Measurements from ENCODE around the gene SNX27. TPM values are rescaled to one million over a fixed set of nuclear protein-coding genes. Genes with fewer than 3 reads are reported as not detected.

The SNX27 gene
- total RNA-seq (9.2 TPM), polyA plus RNA-seq (6.5 TPM)
- long read RNA-seq, donor 1: 0 reads
- long read RNA-seq, donor 2: 0 reads
- long read RNA-seq, donor 3, full-length matches to known transcripts: 2 of 2 reads
- long read RNA-seq, donor 3, partial matches to known transcripts: 0 of 2 reads
- long read RNA-seq, donor 3, other reads (novel, unspliced or antisense): 0 of 2 reads
- long read RNA-seq, donor 4, full-length matches to known transcripts: 1 of 1 reads
- long read RNA-seq, donor 4, partial matches to known transcripts: 0 of 1 reads
- long read RNA-seq, donor 4, other reads (novel, unspliced or antisense): 0 of 1 reads
- long read RNA-seq, donor 5: 0 reads
- long read RNA-seq, donor 6, full-length matches to known transcripts: 2 of 2 reads
- long read RNA-seq, donor 6, partial matches to known transcripts: 0 of 2 reads
- long read RNA-seq, donor 6, other reads (novel, unspliced or antisense): 0 of 2 reads
- long read RNA-seq, donor 7: 0 reads
- long read RNA-seq, donor 8: 0 reads
- long read RNA-seq, donor 9, full-length matches to known transcripts: 1 of 10 reads
- long read RNA-seq, donor 9, partial matches to known transcripts: 9 of 10 reads
- long read RNA-seq, donor 9, other reads (novel, unspliced or antisense): 0 of 10 reads
- long read RNA-seq, donor 10, full-length matches to known transcripts: 2 of 2 reads
- long read RNA-seq, donor 10, partial matches to known transcripts: 0 of 2 reads
- long read RNA-seq, donor 10, other reads (novel, unspliced or antisense): 0 of 2 reads

DNA sequence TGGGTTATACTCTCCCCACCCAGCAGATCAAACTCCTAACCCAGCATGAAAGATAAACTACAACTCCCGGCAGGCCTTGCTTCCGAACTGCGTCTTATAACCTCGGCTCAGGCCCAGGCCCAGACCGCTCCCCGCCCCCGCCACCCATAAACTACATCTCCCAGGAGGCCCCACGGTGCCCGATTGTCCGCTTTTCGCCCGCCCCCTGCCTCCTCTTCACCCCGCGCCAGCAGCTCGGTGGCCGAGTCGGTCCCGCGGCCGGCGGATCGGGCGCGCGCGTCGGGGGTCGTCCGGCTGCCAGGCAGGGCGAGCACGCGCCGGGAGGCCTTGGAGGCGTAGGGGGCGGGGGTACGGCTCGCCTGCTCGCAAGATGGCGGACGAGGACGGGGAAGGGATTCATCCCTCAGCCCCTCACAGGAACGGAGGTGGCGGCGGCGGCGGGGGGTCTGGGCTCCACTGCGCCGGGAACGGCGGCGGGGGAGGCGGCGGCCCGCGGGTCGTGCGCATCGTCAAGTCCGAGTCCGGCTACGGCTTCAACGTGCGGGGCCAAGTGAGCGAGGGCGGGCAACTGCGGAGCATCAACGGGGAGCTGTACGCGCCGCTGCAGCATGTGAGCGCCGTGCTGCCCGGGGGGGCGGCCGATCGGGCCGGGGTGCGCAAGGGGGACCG lies at the start of gene SNX27:
SNX27 (plus strand) TSS at position 219 of the 669 bp plus-strand sequence; CDS start at position 371, 152 bp downstream.
- DNase-seq (ENCODE audit: low read depth in 6 of 9, low spot score in 9 of 9): peak; percentile 90 to 97 (median 91)
- under 1% methylated on average over 79 of the region's 79 CpGs for WGBS
- H3K27ac ChIP-seq (ENCODE audit: low read depth in 1 of 2, low read length in 1 of 2): peak within 1 kb of the TSS; percentile 16 to 91
- H3K4me3 ChIP-seq (ENCODE audit: low read length in 2 of 2): peak within 1 kb of the TSS; percentile 61 to 79
- H3K4me1 ChIP-seq (ENCODE audit: control insufficient read depth in 2 of 2, insufficient read depth in 2 of 2, low read length in 2 of 2): peaks cover 5 to 12% of the 10 kb centered on the region in 2 donors
- no peaks in the 10 kb centered on the region for H3K36me3 ChIP-seq (ENCODE audit: control insufficient read depth in 2 of 2, insufficient read depth in 2 of 2, low read length in 1 of 2)
- H3K27me3 ChIP-seq (ENCODE audit: control insufficient read depth in 2 of 2, insufficient read depth in 1 of 2, low read length in 1 of 2): peaks cover 0 to 9% of the 10 kb centered on the region in 2 donors
- no peaks in the 10 kb centered on the region for H3K9me3 ChIP-seq (ENCODE audit: control insufficient read depth in 2 of 2, insufficient read depth in 1 of 2, low read length in 1 of 2)

DNA sequence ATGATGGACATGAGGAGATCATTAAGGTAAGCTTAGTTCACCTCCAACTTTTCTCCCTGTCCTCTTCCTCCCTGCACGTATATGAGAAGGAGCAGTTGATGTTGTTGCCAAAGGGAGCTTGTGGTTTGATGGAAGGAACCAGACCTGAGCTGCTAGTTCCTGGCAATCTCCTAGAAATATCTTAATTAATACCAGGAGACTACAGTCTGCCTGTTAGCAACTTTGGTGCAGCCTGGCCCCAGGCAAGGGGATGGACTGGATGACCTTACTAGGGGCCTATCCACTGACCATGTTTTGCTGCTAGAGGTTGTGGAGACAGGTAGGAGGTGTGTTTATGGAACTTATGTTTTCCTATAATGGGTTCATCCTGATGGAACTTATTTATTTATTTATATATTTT lies 49.2 kb upstream of the SNX27 start:
- Histone ChIP-seq H3K27me3 (ENCODE audit: control insufficient read depth in 2 of 2, insufficient read depth in 1 of 2, low read length in 1 of 2) (peaks cover 0 to 2% of the 10 kb centered on the region in 2 donors), H3K36me3 (ENCODE audit: control insufficient read depth in 2 of 2, insufficient read depth in 2 of 2, low read length in 1 of 2) (no peaks in the 10 kb centered on the region), H3K9me3 (ENCODE audit: control insufficient read depth in 2 of 2, insufficient read depth in 1 of 2, low read length in 1 of 2) (no peaks in the 10 kb centered on the region), H3K4me1 (ENCODE audit: control insufficient read depth in 2 of 2, insufficient read depth in 2 of 2, low read length in 2 of 2) (no peaks in the 10 kb centered on the region), H3K27ac (ENCODE audit: low read depth in 1 of 2, low read length in 1 of 2) (no peak overlapping the region), H3K4me3 (ENCODE audit: low read length in 2 of 2) (no peak overlapping the region)
- WGBS: 92% methylated on average over 1 of the region's 1 CpG
- no peak for DNase-seq (ENCODE audit: low read depth in 6 of 9, low spot score in 9 of 9)

- Histone ChIP-seq H3K9me3 (ENCODE audit: control insufficient read depth in 2 of 2, insufficient read depth in 1 of 2, low read length in 1 of 2) (no peaks in the 10 kb centered on the region), H3K4me3 (ENCODE audit: low read length in 2 of 2) (no peak overlapping the region), H3K27me3 (ENCODE audit: control insufficient read depth in 2 of 2, insufficient read depth in 1 of 2, low read length in 1 of 2) (peaks cover 0 to 2% of the 10 kb centered on the region in 2 donors), H3K36me3 (ENCODE audit: control insufficient read depth in 2 of 2, insufficient read depth in 2 of 2, low read length in 1 of 2) (no peaks in the 10 kb centered on the region), H3K4me1 (ENCODE audit: control insufficient read depth in 2 of 2, insufficient read depth in 2 of 2, low read length in 2 of 2) (no peaks in the 10 kb centered on the region), H3K27ac (ENCODE audit: low read depth in 1 of 2, low read length in 1 of 2) (no peak overlapping the region)
- 98% methylated on average over 2 of the region's 2 CpGs for WGBS
- no peak for DNase-seq (ENCODE audit: low read depth in 6 of 9, low spot score in 9 of 9)
These were observed 48.5 kb upstream of the SNX27 start for GRCh38 chr1:151563376-151563775.

DNA sequence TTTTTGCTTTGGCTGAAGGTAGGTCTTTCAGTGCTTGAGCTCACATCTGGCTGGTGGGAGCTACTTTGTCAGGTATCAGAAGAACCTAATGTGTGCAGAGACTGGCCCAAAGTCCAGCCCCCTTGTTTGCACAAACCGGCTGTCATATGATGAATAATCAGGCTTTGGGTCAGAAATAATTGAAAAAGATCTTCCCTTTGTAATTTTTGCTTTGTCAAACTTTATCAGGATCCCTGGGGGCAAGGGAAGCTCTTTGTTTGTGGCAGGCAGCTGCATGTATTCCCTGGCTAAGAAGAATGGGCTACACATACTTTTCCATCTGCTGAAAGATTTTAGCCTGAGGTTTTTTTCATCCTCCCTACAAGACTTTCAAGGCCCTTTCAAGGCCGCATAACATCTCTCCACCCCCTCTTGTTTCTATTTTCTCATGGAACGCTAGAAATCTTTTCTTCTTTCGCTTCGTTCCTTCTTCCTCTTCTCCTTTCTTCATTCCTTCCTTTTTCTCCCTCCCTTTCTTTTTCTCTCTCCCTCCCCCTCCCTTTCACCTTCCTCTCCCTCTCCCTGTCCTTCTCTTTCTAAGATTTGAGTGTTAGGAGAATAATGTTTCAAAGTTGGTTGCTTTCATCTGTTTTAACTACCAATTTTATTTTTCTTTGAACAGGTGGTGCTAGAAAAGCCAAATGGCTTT lies 46.2 kb upstream of the SNX27 start:
- no peak overlapping the region for H3K4me3 ChIP-seq (ENCODE audit: low read length in 2 of 2)
- 91% methylated on average over 5 of the region's 5 CpGs for WGBS

GRCh38 chr1:151568626-151569088 lies 43.2 kb upstream of the SNX27 start:
- 89% methylated on average over 3 of the region's 3 CpGs for WGBS
- Histone ChIP-seq H3K4me3 (ENCODE audit: low read length in 2 of 2) (no peak overlapping the region), H3K27me3 (ENCODE audit: control insufficient read depth in 2 of 2, insufficient read depth in 1 of 2, low read length in 1 of 2) (no peaks in the 10 kb centered on the region), H3K27ac (ENCODE audit: low read depth in 1 of 2, low read length in 1 of 2) (no peak overlapping the region), H3K4me1 (ENCODE audit: control insufficient read depth in 2 of 2, insufficient read depth in 2 of 2, low read length in 2 of 2) (no peaks in the 10 kb centered on the region), H3K36me3 (ENCODE audit: control insufficient read depth in 2 of 2, insufficient read depth in 2 of 2, low read length in 1 of 2) (no peaks in the 10 kb centered on the region), H3K9me3 (ENCODE audit: control insufficient read depth in 2 of 2, insufficient read depth in 1 of 2, low read length in 1 of 2) (no peaks in the 10 kb centered on the region)
- DNase-seq (ENCODE audit: low read depth in 6 of 9, low spot score in 9 of 9): no peak

More for the DNA sequence above, 46.2 kb upstream of the SNX27 start:
- H3K27me3 ChIP-seq (ENCODE audit: control insufficient read depth in 2 of 2, insufficient read depth in 1 of 2, low read length in 1 of 2): peaks cover 0 to 2% of the 10 kb centered on the region in 2 donors
- no peak overlapping the region for H3K27ac ChIP-seq (ENCODE audit: low read depth in 1 of 2, low read length in 1 of 2)
- DNase-seq (ENCODE audit: low read depth in 6 of 9, low spot score in 9 of 9): no peak
- no peaks in the 10 kb centered on the region for H3K9me3 ChIP-seq (ENCODE audit: control insufficient read depth in 2 of 2, insufficient read depth in 1 of 2, low read length in 1 of 2)
- H3K36me3 ChIP-seq (ENCODE audit: control insufficient read depth in 2 of 2, insufficient read depth in 2 of 2, low read length in 1 of 2): no peaks in the 10 kb centered on the region
- no peaks in the 10 kb centered on the region for H3K4me1 ChIP-seq (ENCODE audit: control insufficient read depth in 2 of 2, insufficient read depth in 2 of 2, low read length in 2 of 2)

- H3K9me3 ChIP-seq (ENCODE audit: control insufficient read depth in 2 of 2, insufficient read depth in 1 of 2, low read length in 1 of 2): no peaks in the 10 kb centered on the region
- 82% methylated on average over 1 of the region's 1 CpG for WGBS
- no peak overlapping the region for H3K27ac ChIP-seq (ENCODE audit: low read depth in 1 of 2, low read length in 1 of 2)
- H3K36me3 ChIP-seq (ENCODE audit: control insufficient read depth in 2 of 2, insufficient read depth in 2 of 2, low read length in 1 of 2): no peaks in the 10 kb centered on the region
- H3K4me1 ChIP-seq (ENCODE audit: control insufficient read depth in 2 of 2, insufficient read depth in 2 of 2, low read length in 2 of 2): no peaks in the 10 kb centered on the region
- DNase-seq (ENCODE audit: low read depth in 6 of 9, low spot score in 9 of 9): no peak
- H3K4me3 ChIP-seq (ENCODE audit: low read length in 2 of 2): no peak overlapping the region
- no peaks in the 10 kb centered on the region for H3K27me3 ChIP-seq (ENCODE audit: control insufficient read depth in 2 of 2, insufficient read depth in 1 of 2, low read length in 1 of 2)
These were observed 41.0 kb upstream of the SNX27 start for GRCh38 chr1:151570819-151571218.

- Histone ChIP-seq H3K4me3 (ENCODE audit: low read length in 2 of 2) (no peak overlapping the region), H3K36me3 (ENCODE audit: control insufficient read depth in 2 of 2, insufficient read depth in 2 of 2, low read length in 1 of 2) (peaks cover 0 to 3% of the 10 kb centered on the region in 2 donors), H3K27ac (ENCODE audit: low read depth in 1 of 2, low read length in 1 of 2) (no peak overlapping the region), H3K27me3 (ENCODE audit: control insufficient read depth in 2 of 2, insufficient read depth in 1 of 2, low read length in 1 of 2) (no peaks in the 10 kb centered on the region), H3K9me3 (ENCODE audit: control insufficient read depth in 2 of 2, insufficient read depth in 1 of 2, low read length in 1 of 2) (no peaks in the 10 kb centered on the region), H3K4me1 (ENCODE audit: control insufficient read depth in 2 of 2, insufficient read depth in 2 of 2, low read length in 2 of 2) (no peaks in the 10 kb centered on the region)
- DNase-seq (ENCODE audit: low read depth in 6 of 9, low spot score in 9 of 9): no peak
- WGBS: 96% methylated on average over 12 of the region's 12 CpGs
These were observed 37.0 kb upstream of the SNX27 start for GRCh38 chr1:151574575-151575529.

DNA sequence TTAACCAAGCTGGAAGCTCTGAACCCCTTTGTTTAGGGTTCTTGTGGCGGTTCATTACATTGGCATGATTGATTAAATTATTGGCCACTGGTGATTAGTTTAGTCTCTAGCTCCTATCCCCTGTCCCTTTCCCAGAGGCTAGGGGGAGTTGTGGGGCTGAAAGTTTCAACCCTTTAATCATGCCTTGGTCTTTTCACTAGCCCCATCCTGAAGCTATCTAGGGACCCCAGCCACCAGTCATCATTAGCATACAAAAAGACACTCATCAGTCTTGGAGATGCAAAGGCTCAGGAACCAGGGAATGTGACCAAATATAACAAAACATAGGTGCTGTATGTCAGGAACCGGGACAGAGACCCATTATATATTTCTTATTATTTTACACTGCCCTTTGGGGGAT lies 34.7 kb upstream of the SNX27 start:
- H3K4me1 ChIP-seq (ENCODE audit: control insufficient read depth in 2 of 2, insufficient read depth in 2 of 2, low read length in 2 of 2): no peaks in the 10 kb centered on the region
- 97% methylated on average over 2 of the region's 2 CpGs for WGBS
- no peak overlapping the region for H3K27ac ChIP-seq (ENCODE audit: low read depth in 1 of 2, low read length in 1 of 2)
- no peak overlapping the region for H3K4me3 ChIP-seq (ENCODE audit: low read length in 2 of 2)
- peaks cover 0 to 3% of the 10 kb centered on the region in 2 donors for H3K36me3 ChIP-seq (ENCODE audit: control insufficient read depth in 2 of 2, insufficient read depth in 2 of 2, low read length in 1 of 2)
- H3K27me3 ChIP-seq (ENCODE audit: control insufficient read depth in 2 of 2, insufficient read depth in 1 of 2, low read length in 1 of 2): no peaks in the 10 kb centered on the region
- no peak for DNase-seq (ENCODE audit: low read depth in 6 of 9, low spot score in 9 of 9)
- H3K9me3 ChIP-seq (ENCODE audit: control insufficient read depth in 2 of 2, insufficient read depth in 1 of 2, low read length in 1 of 2): no peaks in the 10 kb centered on the region
